ENCODE results near the gene PAK4. TPM values are rescaled to one million over a fixed set of nuclear protein-coding genes. Genes with fewer than 3 reads are reported as not detected.

The PAK4 gene
- polyA plus RNA-seq, 1 of the 3 experiments (the other 2 are of a cell fraction), result 36.4 TPM

GRCh38 chr19:39146686-39147450, 21.3 kb downstream of the PAK4 start (continued):
- TF ChIP-seq CTCF (IDR thresholded peaks at IDR 0.05) (no peak), RCOR1 (IDR thresholded peaks at IDR 0.05; ENCODE audit: low read length) (no peak), RAD21 (IDR thresholded peaks at IDR 0.05; ENCODE audit: low read length) (no peak), RXRA (IDR thresholded peaks at IDR 0.05; ENCODE audit: borderline replicate concordance, low read depth) (no peak), NFIC (IDR thresholded peaks at IDR 0.05; ENCODE audit: borderline replicate concordance) (no peak), IRF3 (IDR thresholded peaks at IDR 0.05; ENCODE audit: low read depth, low read length) (no peak)

GRCh38 chr19:39147480-39147879, 21.9 kb downstream of the PAK4 start:
- no peak overlapping the region for H3K4me2 ChIP-seq
- H3K4me1 ChIP-seq (ENCODE audit: control insufficient read depth in 1 of 2, insufficient read depth in 2 of 2, low read depth in 1 of 2, low read length in 1 of 2), result peaks cover 0 to 27% of the 10 kb centered on the region in 2 experiments; a peak in 1 of 4 replicates
- H3K9me3 ChIP-seq, result no peaks in the 10 kb centered on the region
- 94% methylated on average over 3 of the region's 3 CpGs for WGBS (ENCODE audit: low lambda C conversion rate)
- CTCF ChIA-PET, result interaction anchor here (3.4 kb wide), 1 partner anchor 26 kb away, joined by 12 read pairs; no protein-coding TSS in a partner anchor
- H4K20me1 ChIP-seq (ENCODE audit: insufficient read depth), result peaks cover 42% of the 10 kb centered on the region
- no peak for DNase-seq
- no peaks in the 10 kb centered on the region for H3K27me3 ChIP-seq (ENCODE audit: insufficient read depth)
- peaks cover 92% of the 10 kb centered on the region for H3K79me2 ChIP-seq (ENCODE audit: insufficient read depth)
- no peaks in the 10 kb centered on the region for H3K9me2 ChIP-seq
- no peaks in the 10 kb centered on the region for H3F3A ChIP-seq (replicated peaks; ENCODE audit: insufficient read depth)
- H3K27ac ChIP-seq (ENCODE audit: low read depth in 2 of 2, low read length in 1 of 2), result no peak overlapping the region
- no peak overlapping the region for H3K4me3 ChIP-seq (ENCODE audit: low read depth in 2 of 2, low read length in 1 of 2)
- peaks cover 0 to 8% of the 10 kb centered on the region in 2 experiments for H3K36me3 ChIP-seq (replicated peaks in 1 of 2; ENCODE audit: control insufficient read depth in 1 of 2, insufficient read depth in 2 of 2, low read length in 1 of 2)
- TF ChIP-seq YY1 (IDR thresholded peaks at IDR 0.05; ENCODE audit: low read depth) (no peak), GATA2 (CRISPR knock-in tag; IDR thresholded peaks at IDR 0.05) (no peak), MEF2A (IDR thresholded peaks at IDR 0.05; ENCODE audit: borderline replicate concordance, low read depth) (no peak), ZBTB33 (IDR thresholded peaks at IDR 0.05; ENCODE audit: borderline replicate concordance, low read depth) (no peak), JUND (IDR thresholded peaks at IDR 0.05) (no peak), TEAD4 (IDR thresholded peaks at IDR 0.05; ENCODE audit: borderline replicate concordance, insufficient read depth) (no peak), PBX3 (IDR thresholded peaks at IDR 0.05) (no peak), FOSL2 (IDR thresholded peaks at IDR 0.05; ENCODE audit: borderline replicate concordance, low read depth) (no peak), RFX5 (IDR thresholded peaks at IDR 0.05; ENCODE audit: low read length) (no peak), SIN3A (IDR thresholded peaks at IDR 0.05; ENCODE audit: borderline replicate concordance, low read depth, low read length) (no peak), TAF1 (IDR thresholded peaks at IDR 0.05; ENCODE audit: borderline replicate concordance, low read depth, low read length) (no peak), FOXJ3 (CRISPR knock-in tag; IDR thresholded peaks at IDR 0.05) (no peak), NFIC (IDR thresholded peaks at IDR 0.05; ENCODE audit: borderline replicate concordance) (no peak), MAX (IDR thresholded peaks at IDR 0.05; ENCODE audit: low read depth) (no peak), RAD21 (IDR thresholded peaks at IDR 0.05; ENCODE audit: low read length) (no peak), IRF3 (IDR thresholded peaks at IDR 0.05; ENCODE audit: low read depth, low read length) (no peak), POLR2AphosphoS5 (IDR thresholded peaks at IDR 0.05; ENCODE audit: low read depth, low read length) (no peak), GABPA (IDR thresholded peaks at IDR 0.05; ENCODE audit: low read depth) (no peak)
- H2AFZ ChIP-seq (ENCODE audit: low read depth), result no peak overlapping the region
- POLR2A ChIA-PET, result no interaction called here
- H3K9ac ChIP-seq, result no peak overlapping the region
